ENCODE measurements around the gene MLST8.

MLST8 gene

DNA sequence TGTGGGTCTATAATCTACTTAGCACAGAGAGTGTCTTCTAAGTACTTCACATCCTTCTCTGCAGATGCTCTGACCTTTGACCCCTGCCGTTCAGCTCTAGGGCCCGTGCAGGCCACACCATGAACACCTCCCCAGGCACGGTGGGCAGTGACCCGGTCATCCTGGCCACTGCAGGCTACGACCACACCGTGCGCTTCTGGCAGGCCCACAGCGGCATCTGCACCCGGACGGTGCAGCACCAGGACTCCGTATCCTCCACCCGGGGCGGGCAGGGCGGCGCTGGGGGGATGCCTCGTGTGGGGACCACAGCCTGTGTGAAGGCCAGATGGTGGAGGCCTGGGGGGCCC, 686 bp downstream of the MLST8 start:
- H3K36me3 ChIP-seq (ENCODE audit: insufficient read depth, insufficient read length, low read length), result peaks cover 50% of the 10 kb centered on the region
- DNase-seq (ENCODE audit: low read depth, low spot score), result no peak
- H3K4me1 ChIP-seq (ENCODE audit: insufficient read depth, insufficient read length), result peaks cover 17% of the 10 kb centered on the region
- peak overlapping the region; percentile 97 for H3K9ac ChIP-seq (ENCODE audit: insufficient read length, low read depth)
- no peaks in the 10 kb centered on the region for H3K9me3 ChIP-seq (ENCODE audit: insufficient read depth, low read length)
- no peaks in the 10 kb centered on the region for H3K27me3 ChIP-seq (ENCODE audit: insufficient read depth, insufficient read length)
- H3K4me3 ChIP-seq (ENCODE audit: insufficient read length, low read depth), result peak overlapping the region; percentile 89
- TF ChIP-seq YY1 (IDR thresholded peaks at IDR 0.05; ENCODE audit: insufficient read depth, insufficient read length) (no peak), ZNF274 (IDR thresholded peaks at IDR 0.05; ENCODE audit: low read depth, low read length) (no peak), SUZ12 (IDR thresholded peaks at IDR 0.05; ENCODE audit: extremely low read depth, insufficient read depth, insufficient read length) (no peak)

DNA sequence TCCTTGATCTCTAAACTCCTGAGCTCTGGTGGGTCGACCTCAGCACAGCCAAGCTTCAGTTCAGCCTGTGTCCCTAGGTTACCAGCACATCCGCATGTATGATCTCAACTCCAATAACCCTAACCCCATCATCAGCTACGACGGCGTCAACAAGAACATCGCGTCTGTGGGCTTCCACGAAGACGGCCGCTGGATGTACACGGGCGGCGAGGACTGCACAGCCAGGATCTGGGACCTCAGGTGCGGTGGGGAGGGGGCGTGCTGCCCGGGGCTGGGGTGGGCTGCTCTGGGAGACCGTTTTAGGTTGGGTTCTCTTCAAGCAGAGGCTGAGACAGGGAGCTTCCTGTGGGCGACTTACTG, 1.1 kb downstream of the MLST8 start:
- H3K9ac ChIP-seq (ENCODE audit: insufficient read length, low read depth), result peak overlapping the region; percentile 97
- H3K4me3 ChIP-seq (ENCODE audit: insufficient read length, low read depth), result peak overlapping the region; percentile 89
- no peaks in the 10 kb centered on the region for H3K9me3 ChIP-seq (ENCODE audit: insufficient read depth, low read length)
- TF ChIP-seq YY1 (IDR thresholded peaks at IDR 0.05; ENCODE audit: insufficient read depth, insufficient read length) (no peak), ZNF274 (IDR thresholded peaks at IDR 0.05; ENCODE audit: low read depth, low read length) (no peak), SUZ12 (IDR thresholded peaks at IDR 0.05; ENCODE audit: extremely low read depth, insufficient read depth, insufficient read length) (no peak)
- DNase-seq (ENCODE audit: low read depth, low spot score), result no peak
- peaks cover 20% of the 10 kb centered on the region for H3K4me1 ChIP-seq (ENCODE audit: insufficient read depth, insufficient read length)
- H3K36me3 ChIP-seq (ENCODE audit: insufficient read depth, insufficient read length, low read length), result peaks cover 52% of the 10 kb centered on the region
- no peaks in the 10 kb centered on the region for H3K27me3 ChIP-seq (ENCODE audit: insufficient read depth, insufficient read length)

DNA sequence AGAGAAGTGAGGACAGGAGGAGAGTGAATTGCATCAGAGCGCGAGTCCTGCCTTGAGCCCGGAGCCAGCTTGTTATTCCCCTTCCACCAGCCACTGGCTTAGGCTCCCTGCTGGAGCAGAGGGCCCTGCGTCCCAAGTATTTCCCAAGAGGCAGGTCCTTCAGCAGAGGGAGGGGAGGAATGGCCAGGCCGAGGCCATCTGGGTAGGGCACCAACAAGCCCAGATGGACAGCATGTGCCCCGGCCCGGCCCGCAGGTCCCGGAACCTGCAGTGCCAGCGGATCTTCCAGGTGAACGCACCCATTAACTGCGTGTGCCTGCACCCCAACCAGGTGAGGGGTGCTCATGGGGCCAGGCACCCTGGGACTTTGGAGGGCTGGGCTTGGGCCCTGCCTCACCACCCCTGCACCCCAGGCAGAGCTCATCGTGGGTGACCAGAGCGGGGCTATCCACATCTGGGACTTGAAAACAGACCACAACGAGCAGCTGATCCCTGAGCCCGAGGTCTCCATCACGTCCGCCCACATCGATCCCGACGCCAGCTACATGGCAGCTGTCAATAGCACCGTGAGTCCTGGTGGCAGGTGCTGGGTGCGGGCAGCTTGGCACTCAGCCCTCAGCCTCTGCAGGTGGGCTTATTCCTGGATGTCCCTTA, 1.7 kb downstream of the MLST8 start:
- DNase-seq (ENCODE audit: low read depth, low spot score), result no peak
- Histone ChIP-seq H3K4me3 (ENCODE audit: insufficient read length, low read depth) (no peak overlapping the region), H3K4me1 (ENCODE audit: insufficient read depth, insufficient read length) (peaks cover 24% of the 10 kb centered on the region), H3K9me3 (ENCODE audit: insufficient read depth, low read length) (no peaks in the 10 kb centered on the region), H3K36me3 (ENCODE audit: insufficient read depth, insufficient read length, low read length) (peaks cover 57% of the 10 kb centered on the region), H3K27me3 (ENCODE audit: insufficient read depth, insufficient read length) (no peaks in the 10 kb centered on the region), H3K9ac (ENCODE audit: insufficient read length, low read depth) (peak overlapping the region; percentile 27)
- no peak for TF ChIP-seq SUZ12 (IDR thresholded peaks at IDR 0.05; ENCODE audit: extremely low read depth, insufficient read depth, insufficient read length)
- TF ChIP-seq ZNF274 (IDR thresholded peaks at IDR 0.05; ENCODE audit: low read depth, low read length), result no peak
- no peak for TF ChIP-seq YY1 (IDR thresholded peaks at IDR 0.05; ENCODE audit: insufficient read depth, insufficient read length)

DNA sequence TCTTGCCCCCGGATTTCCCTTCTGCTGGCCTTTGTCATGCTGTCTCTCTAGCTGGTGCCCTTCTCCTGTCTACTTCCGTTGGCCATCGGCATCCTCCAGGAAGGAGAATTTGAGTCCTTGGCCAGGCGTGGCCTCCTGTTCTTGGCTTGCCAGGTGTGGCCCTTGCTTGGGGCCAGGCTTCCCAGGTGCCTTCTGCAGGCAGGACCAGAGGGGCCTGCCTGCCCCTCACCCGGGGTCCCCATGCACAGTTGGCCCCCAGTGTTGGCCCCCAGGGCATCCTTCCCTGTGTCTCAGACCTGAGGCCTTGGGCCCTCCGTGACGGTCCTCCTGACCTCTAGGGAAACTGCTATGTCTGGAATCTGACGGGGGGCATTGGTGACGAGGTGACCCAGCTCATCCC, 2.6 kb downstream of the MLST8 start:
- H3K27me3 ChIP-seq (ENCODE audit: insufficient read depth, insufficient read length), result no peaks in the 10 kb centered on the region

DNA sequence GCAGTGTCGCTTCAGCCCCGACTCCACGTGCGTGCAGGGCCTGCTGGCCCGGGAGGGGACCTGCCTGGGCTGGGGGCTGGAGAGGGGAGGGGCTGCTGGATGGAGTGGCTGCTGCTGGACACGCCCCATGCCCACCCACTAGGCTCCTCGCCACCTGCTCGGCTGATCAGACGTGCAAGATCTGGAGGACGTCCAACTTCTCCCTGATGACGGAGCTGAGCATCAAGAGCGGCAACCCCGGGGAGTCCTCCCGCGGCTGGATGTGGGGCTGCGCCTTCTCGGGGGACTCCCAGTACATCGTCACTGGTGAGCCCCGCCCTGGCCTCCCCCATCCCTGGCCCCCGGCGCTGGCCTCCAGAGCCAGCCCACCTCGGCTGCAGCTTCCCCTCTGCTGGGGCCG, 3.1 kb downstream of the MLST8 start:
- Histone ChIP-seq H3K4me1 (ENCODE audit: insufficient read depth, insufficient read length) (peaks cover 36% of the 10 kb centered on the region), H3K9me3 (ENCODE audit: insufficient read depth, low read length) (no peaks in the 10 kb centered on the region), H3K4me3 (ENCODE audit: insufficient read length, low read depth) (no peak overlapping the region), H3K27me3 (ENCODE audit: insufficient read depth, insufficient read length) (no peaks in the 10 kb centered on the region), H3K36me3 (ENCODE audit: insufficient read depth, insufficient read length, low read length) (peaks cover 71% of the 10 kb centered on the region), H3K9ac (ENCODE audit: insufficient read length, low read depth) (no peak overlapping the region)
- TF ChIP-seq YY1 (IDR thresholded peaks at IDR 0.05; ENCODE audit: insufficient read depth, insufficient read length) (no peak), SUZ12 (IDR thresholded peaks at IDR 0.05; ENCODE audit: extremely low read depth, insufficient read depth, insufficient read length) (no peak), ZNF274 (IDR thresholded peaks at IDR 0.05; ENCODE audit: low read depth, low read length) (no peak)
- no peak for DNase-seq (ENCODE audit: low read depth, low spot score)

More for the DNA sequence above, 2.6 kb downstream of the MLST8 start:
- H3K36me3 ChIP-seq (ENCODE audit: insufficient read depth, insufficient read length, low read length), result peaks cover 67% of the 10 kb centered on the region
- no peak overlapping the region for H3K4me3 ChIP-seq (ENCODE audit: insufficient read length, low read depth)
- no peaks in the 10 kb centered on the region for H3K9me3 ChIP-seq (ENCODE audit: insufficient read depth, low read length)
- H3K9ac ChIP-seq (ENCODE audit: insufficient read length, low read depth), result no peak overlapping the region
- TF ChIP-seq YY1 (IDR thresholded peaks at IDR 0.05; ENCODE audit: insufficient read depth, insufficient read length) (no peak), SUZ12 (IDR thresholded peaks at IDR 0.05; ENCODE audit: extremely low read depth, insufficient read depth, insufficient read length) (no peak)
- peaks cover 33% of the 10 kb centered on the region for H3K4me1 ChIP-seq (ENCODE audit: insufficient read depth, insufficient read length)
- no peak for DNase-seq (ENCODE audit: low read depth, low spot score)

DNA sequence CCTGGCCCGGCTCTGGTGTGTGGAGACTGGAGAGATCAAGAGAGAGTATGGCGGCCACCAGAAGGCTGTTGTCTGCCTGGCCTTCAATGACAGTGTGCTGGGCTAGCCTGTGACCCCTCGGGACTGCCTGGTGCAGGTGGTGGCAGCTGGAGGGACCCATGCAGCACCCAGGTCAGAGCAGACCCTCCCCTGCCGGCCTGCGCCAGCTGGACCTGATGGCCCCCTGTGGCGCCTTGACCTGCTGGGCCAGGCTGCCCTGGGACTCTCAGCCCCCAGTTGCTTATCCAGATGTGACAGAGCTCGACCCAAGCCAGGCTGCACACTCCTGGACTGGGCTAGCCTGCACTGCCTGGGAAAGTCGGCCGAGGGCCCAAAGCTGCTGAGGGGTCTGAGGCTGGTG, 3.5 kb downstream of the MLST8 start:
- Histone ChIP-seq H3K36me3 (ENCODE audit: insufficient read depth, insufficient read length, low read length) (peaks cover 76% of the 10 kb centered on the region), H3K4me1 (ENCODE audit: insufficient read depth, insufficient read length) (peaks cover 36% of the 10 kb centered on the region), H3K9ac (ENCODE audit: insufficient read length, low read depth) (no peak overlapping the region), H3K4me3 (ENCODE audit: insufficient read length, low read depth) (no peak overlapping the region), H3K9me3 (ENCODE audit: insufficient read depth, low read length) (no peaks in the 10 kb centered on the region), H3K27me3 (ENCODE audit: insufficient read depth, insufficient read length) (no peaks in the 10 kb centered on the region)
- no peak for TF ChIP-seq SUZ12 (IDR thresholded peaks at IDR 0.05; ENCODE audit: extremely low read depth, insufficient read depth, insufficient read length)
- TF ChIP-seq ZNF274 (IDR thresholded peaks at IDR 0.05; ENCODE audit: low read depth, low read length), result no peak
- no peak for TF ChIP-seq YY1 (IDR thresholded peaks at IDR 0.05; ENCODE audit: insufficient read depth, insufficient read length)
- DNase-seq (ENCODE audit: low read depth, low spot score), result no peak

DNA sequence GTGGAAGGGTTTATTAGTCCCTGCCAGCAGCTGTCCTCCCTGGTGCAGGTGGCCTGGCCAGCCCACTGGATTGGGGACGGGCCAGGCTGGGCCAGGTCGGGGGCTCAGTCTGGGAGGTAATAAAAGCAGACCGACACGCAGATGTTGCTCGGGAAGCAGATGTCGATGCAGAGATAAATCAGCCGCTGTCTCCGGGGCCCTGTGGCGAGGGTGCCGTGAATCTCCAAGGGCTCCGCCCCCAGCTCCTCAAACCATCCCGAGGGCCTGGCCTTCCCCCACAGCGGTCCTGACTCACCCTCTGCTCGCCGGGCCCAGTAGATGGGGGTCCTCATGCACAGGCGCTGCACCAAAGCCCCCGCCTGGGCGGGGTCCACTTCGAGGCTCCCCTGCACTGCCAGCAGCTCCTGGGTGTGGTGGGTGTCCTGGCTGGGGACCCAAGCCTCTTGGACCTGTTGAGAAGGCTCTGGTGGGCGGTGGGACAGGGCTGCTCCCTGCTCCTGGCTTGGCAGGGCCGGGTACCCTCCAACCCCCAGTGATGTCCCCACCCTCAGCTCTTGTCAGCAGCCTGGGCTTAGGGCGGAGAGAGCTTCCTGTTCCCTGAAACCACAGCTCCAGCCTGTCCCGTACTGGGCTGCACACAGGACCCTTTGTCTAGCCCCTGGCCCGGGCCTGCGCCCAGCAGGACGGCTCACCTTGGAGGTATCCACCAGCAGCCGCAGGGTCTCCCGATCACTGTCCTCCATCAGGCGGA, 4.2 kb downstream of the MLST8 start:
- H3K36me3 ChIP-seq (ENCODE audit: insufficient read depth, insufficient read length, low read length), result peaks cover 76% of the 10 kb centered on the region
- DNase-seq (ENCODE audit: low read depth, low spot score), result no peak
- TF ChIP-seq ZNF274 (IDR thresholded peaks at IDR 0.05; ENCODE audit: low read depth, low read length) (no peak), YY1 (IDR thresholded peaks at IDR 0.05; ENCODE audit: insufficient read depth, insufficient read length) (no peak), SUZ12 (IDR thresholded peaks at IDR 0.05; ENCODE audit: extremely low read depth, insufficient read depth, insufficient read length) (no peak)
- no peaks in the 10 kb centered on the region for H3K9me3 ChIP-seq (ENCODE audit: insufficient read depth, low read length)
- no peaks in the 10 kb centered on the region for H3K27me3 ChIP-seq (ENCODE audit: insufficient read depth, insufficient read length)
- H3K9ac ChIP-seq (ENCODE audit: insufficient read length, low read depth), result peak overlapping the region; percentile 35
- H3K4me3 ChIP-seq (ENCODE audit: insufficient read length, low read depth), result no peak overlapping the region
- H3K4me1 ChIP-seq (ENCODE audit: insufficient read depth, insufficient read length), result peaks cover 36% of the 10 kb centered on the region

Data from NT2/D1 (cell line).